CD14-positive monocyte (primary cell): Measurements from ENCODE around the gene LRP1B. TPM values are rescaled to one million over a fixed set of nuclear protein-coding genes. Genes with fewer than 3 reads are reported as not detected.
"Not testable (repeated sequence)": the region's sequence is repeated elsewhere in the genome, so short reads cannot be mapped to it uniquely, and the experiment has no call there.

Experiments used
- DNase-seq, 3 donors: peaks; one replicate each; pipeline ENCODE4 v3.0.0-alpha.2; 2011 to 2022
- H2AFZ ChIP-seq: 2 replicates; pipeline ENCODE4 v1.6.0; 2012; ENCODE audit warnings: mild to moderate bottlenecking, low read depth, low read length, inconsistent platforms; ENCODE audit not compliant: insufficient read depth, poor library complexity, severe bottlenecking
- H3K27ac ChIP-seq, 2 donors: 1 replicate in 1 of 2; 2 replicates in 1 of 2; pipeline ENCODE4 v1.5.1; 2012 to 2013; ENCODE audit warnings: low read length in 2 of 2, control low read depth in 1 of 2, inconsistent platforms in 1 of 2, low read depth in 1 of 2, mild to moderate bottlenecking in 1 of 2
- H3K27me3 ChIP-seq, 2 donors: one replicate each; pipeline versions ENCODE4 v1.6.0 to v1.6.1; 2011 to 2013; ENCODE audit warnings: low read length in 2 of 2; ENCODE audit not compliant: control insufficient read depth in 2 of 2, insufficient read depth in 2 of 2
- H3K36me3 ChIP-seq, 2 donors: replicated peaks in 1 of 2; 1 replicate in 1 of 2; 2 replicates in 1 of 2; pipeline versions ENCODE4 v1.5.1 to v1.6.1; 2012 to 2013; ENCODE audit warnings: low read length in 2 of 2, control low read depth in 1 of 2, inconsistent platforms in 1 of 2, mild to moderate bottlenecking in 1 of 2; ENCODE audit not compliant: insufficient read depth in 2 of 2, control insufficient read depth in 1 of 2
- H3K4me1 ChIP-seq, 2 donors: 1 replicate in 1 of 2; 2 replicates in 1 of 2; pipeline versions ENCODE4 v1.5.1 to v1.6.1; 2012 to 2013; ENCODE audit warnings: low read length in 2 of 2, control low read depth in 1 of 2, inconsistent platforms in 1 of 2, mild to moderate bottlenecking in 1 of 2, moderate library complexity in 1 of 2; ENCODE audit not compliant: insufficient read depth in 2 of 2, control insufficient read depth in 1 of 2
- H3K4me2 ChIP-seq: replicated peaks from 2 replicates; pipeline ENCODE3; 2012; ENCODE audit warnings: low read length, moderate library complexity, mild to moderate bottlenecking; ENCODE audit not compliant: poor library complexity, severe bottlenecking; ENCODE audit errors: extremely low read depth
- H3K4me3 ChIP-seq, 3 experiments: fragments of 200-600 bp in 1 of 3; sonication (generic) in 1 of 3; replicated peaks in 1 of 3; 1 replicate in 2 of 3; 2 replicates in 1 of 3; pipeline ENCODE4 v1.5.1; 2011 to 2013; ENCODE audit warnings: low read length in 3 of 3, mild to moderate bottlenecking in 3 of 3, control low read depth in 2 of 3, low read depth in 2 of 3, inconsistent platforms in 1 of 3, moderate library complexity in 1 of 3
- H3K79me2 ChIP-seq: 2 replicates; pipeline ENCODE4 v1.6.0; 2012; ENCODE audit warnings: mild to moderate bottlenecking, control low read depth, inconsistent platforms, low read length, moderate library complexity; ENCODE audit not compliant: insufficient read depth
- H3K9ac ChIP-seq: 2 replicates; pipeline ENCODE4 v1.6.0; 2017; ENCODE audit warnings: low read length, mild to moderate bottlenecking; ENCODE audit not compliant: insufficient read depth, poor library complexity, severe bottlenecking
- H3K9me3 ChIP-seq, 2 donors: replicated peaks in 1 of 2; 1 replicate in 1 of 2; 2 replicates in 1 of 2; pipeline versions ENCODE4 v1.5.1 to v1.6.1; 2012 to 2013; ENCODE audit warnings: low read length in 2 of 2, control low read depth in 1 of 2; ENCODE audit not compliant: control insufficient read depth in 1 of 2, insufficient read depth in 1 of 2
- H4K20me1 ChIP-seq: 2 replicates; pipeline ENCODE4 v1.6.0; 2012; ENCODE audit warnings: mild to moderate bottlenecking, low read length, control low read depth, moderate library complexity; ENCODE audit not compliant: insufficient read depth
- H3K27ac Mint-ChIP-seq, 7 donors: one replicate each; pipeline ENCODE4 v1.8.0; 2020; ENCODE audit warnings: mild to moderate bottlenecking in 7 of 7, mixed read lengths in 7 of 7, moderate library complexity in 6 of 7, inconsistent platforms in 2 of 7
- H3K27me3 Mint-ChIP-seq, 3 donors: one replicate each; pipeline ENCODE4 v1.8.0; 2021 to 2022; ENCODE audit warnings: low read depth in 3 of 3, mild to moderate bottlenecking in 3 of 3, mixed read lengths in 3 of 3, moderate library complexity in 3 of 3, inconsistent platforms in 1 of 3
- H3K36me3 Mint-ChIP-seq, 2 donors: one replicate each; pipeline ENCODE4 v1.8.0; 2020; ENCODE audit warnings: mixed read lengths in 2 of 2, inconsistent platforms in 1 of 2, mild to moderate bottlenecking in 1 of 2
- H3K4me1 Mint-ChIP-seq: one replicate; pipeline ENCODE4 v1.8.0; 2020; ENCODE audit warnings: mild to moderate bottlenecking, mixed read lengths
- H3K4me3 Mint-ChIP-seq, 2 donors: one replicate each; pipeline ENCODE4 v1.8.0; 2020; ENCODE audit warnings: mild to moderate bottlenecking in 2 of 2, mixed read lengths in 2 of 2, moderate library complexity in 1 of 2
- H3K9me3 Mint-ChIP-seq, 7 donors: one replicate each; pipeline ENCODE4 v1.8.0; 2020 to 2022; ENCODE audit warnings: mixed read lengths in 7 of 7, mild to moderate bottlenecking in 6 of 7, moderate library complexity in 6 of 7, inconsistent platforms in 2 of 7
- WGBS: methylation state at CpG from one replicate; pipeline ENCODE4 v1.1.5; 2013; ENCODE audit warnings: missing lambda C conversion rate; ENCODE audit not compliant: insufficient coverage; 5-methylcytosine and 5-hydroxymethylcytosine counted together
- intact Hi-C, 2 donors: fragments of 100-400 bp; cut with micrococcal nuclease; formaldehyde crosslinking; loops; one replicate each; pipeline versions ENCODE4 v1.15.0 to v1.15.1; 2023
- polyA plus RNA-seq, 3 donors: library from polyadenylated mRNA; depleted of rRNA in 1 of 3; unstranded in 2 of 3; stranded (reverse) in 1 of 3; fragments of 300-500 nt in 2 of 3; fragments of >200 nt in 1 of 3; fragmentation: Illumina TruSeq in 2 of 3; gene quantifications; 1 replicate in 2 of 3; 2 replicates in 1 of 3; pipeline ENCODE4 v1.2.3, GENCODE V29; 2012 to 2021
- TF ChIP-seq, protein P1 (sequence below): fragments of 200-600 bp; IDR thresholded peaks from one replicate; pipeline ENCODE4 v1.8.0; 2022; ENCODE audit warnings: antibody characterized with exemption, mild to moderate bottlenecking

LRP1B gene
- polyA plus RNA-seq, 3 donors: not detected

DNA sequence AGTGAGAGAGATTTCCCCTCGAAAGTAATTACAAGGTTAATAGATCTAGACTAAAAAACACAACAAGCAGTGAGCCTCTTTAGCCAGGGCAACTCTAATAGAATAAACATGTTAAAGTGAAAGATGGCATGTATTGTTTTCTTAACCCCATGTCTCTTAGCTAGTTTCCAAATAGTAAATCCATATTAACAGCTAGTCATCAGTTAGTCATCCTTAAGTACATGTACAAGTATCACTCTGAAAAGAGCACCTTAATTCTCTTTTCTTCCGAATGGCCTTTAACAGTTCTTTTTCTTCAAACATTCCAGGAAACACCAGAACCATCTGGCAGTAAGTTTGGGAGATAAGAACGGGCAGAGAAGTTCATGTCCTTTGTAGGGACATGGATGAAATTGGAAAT is 1480.0 kb downstream of the LRP1B start:
- Histone ChIP-seq H3K4me3 (no peak overlapping the region), H3K36me3 (no peaks in the 10 kb centered on the region), H3K79me2 (no peaks in the 10 kb centered on the region), H3K9ac (no peak overlapping the region), H3K27ac (no peak overlapping the region), H2AFZ (no peak overlapping the region), H3K4me2 (no peak overlapping the region), H3K27me3 (no peaks in the 10 kb centered on the region), H3K4me1 (no peaks in the 10 kb centered on the region), H3K9me3 (no peaks in the 10 kb centered on the region), H4K20me1 (no peaks in the 10 kb centered on the region)
- TF ChIP-seq, protein P1, sequence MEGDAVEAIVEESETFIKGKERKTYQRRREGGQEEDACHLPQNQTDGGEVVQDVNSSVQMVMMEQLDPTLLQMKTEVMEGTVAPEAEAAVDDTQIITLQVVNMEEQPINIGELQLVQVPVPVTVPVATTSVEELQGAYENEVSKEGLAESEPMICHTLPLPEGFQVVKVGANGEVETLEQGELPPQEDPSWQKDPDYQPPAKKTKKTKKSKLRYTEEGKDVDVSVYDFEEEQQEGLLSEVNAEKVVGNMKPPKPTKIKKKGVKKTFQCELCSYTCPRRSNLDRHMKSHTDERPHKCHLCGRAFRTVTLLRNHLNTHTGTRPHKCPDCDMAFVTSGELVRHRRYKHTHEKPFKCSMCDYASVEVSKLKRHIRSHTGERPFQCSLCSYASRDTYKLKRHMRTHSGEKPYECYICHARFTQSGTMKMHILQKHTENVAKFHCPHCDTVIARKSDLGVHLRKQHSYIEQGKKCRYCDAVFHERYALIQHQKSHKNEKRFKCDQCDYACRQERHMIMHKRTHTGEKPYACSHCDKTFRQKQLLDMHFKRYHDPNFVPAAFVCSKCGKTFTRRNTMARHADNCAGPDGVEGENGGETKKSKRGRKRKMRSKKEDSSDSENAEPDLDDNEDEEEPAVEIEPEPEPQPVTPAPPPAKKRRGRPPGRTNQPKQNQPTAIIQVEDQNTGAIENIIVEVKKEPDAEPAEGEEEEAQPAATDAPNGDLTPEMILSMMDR: no peak
- H3K27ac Mint-ChIP-seq: no peak overlapping the region
- no CpG with 5 or more reads among the region's 3 CpGs for WGBS
- intact Hi-C loops: no loop called here
- H3K9me3 Mint-ChIP-seq: peaks cover 0 to 2% (median 0%) of the 10 kb centered on the region in 7 donors
- no peak overlapping the region for H3K4me3 Mint-ChIP-seq
- DNase-seq: no peak
- no peaks in the 10 kb centered on the region for H3K4me1 Mint-ChIP-seq
- no peaks in the 10 kb centered on the region for H3K27me3 Mint-ChIP-seq
- no peaks in the 10 kb centered on the region for H3K36me3 Mint-ChIP-seq

DNA sequence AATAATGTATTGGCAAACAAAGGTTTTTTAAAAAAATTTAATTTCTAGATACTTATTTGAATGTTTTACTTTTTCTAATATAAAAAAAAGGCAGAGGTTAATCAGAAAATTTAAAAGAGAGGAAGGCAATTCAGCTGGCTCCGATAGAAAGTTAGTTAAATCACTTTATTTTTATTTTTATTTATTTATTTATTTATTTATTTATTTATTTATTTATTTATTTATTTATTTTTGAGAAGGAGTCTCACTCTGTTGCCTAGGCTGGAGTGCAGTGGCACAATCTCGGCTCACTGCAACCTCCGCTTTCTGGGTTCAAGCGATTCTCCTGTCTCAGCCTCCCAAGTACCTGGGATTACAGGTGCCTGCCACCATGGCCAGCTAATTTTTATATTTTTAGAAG is 1480.7 kb downstream of the LRP1B start:
- H3K27me3 Mint-ChIP-seq, H4K20me1 ChIP-seq, H3K79me2 ChIP-seq, DNase-seq, H3K4me1 Mint-ChIP-seq, H3K36me3 Mint-ChIP-seq, H2AFZ ChIP-seq, H3K9me3 Mint-ChIP-seq, H3K4me3 Mint-ChIP-seq, H3K27ac ChIP-seq, H3K9ac ChIP-seq, H3K9me3 ChIP-seq, H3K27me3 ChIP-seq, H3K4me1 ChIP-seq, H3K4me2 ChIP-seq, H3K36me3 ChIP-seq, intact Hi-C loops, H3K27ac Mint-ChIP-seq, H3K4me3 ChIP-seq: not testable (repeated sequence)
- WGBS: 89% methylated on average over 3 of the region's 4 CpGs
